Measurements from ENCODE around the gene MAST2.
A peak's percentile ranks its signal among the peaks of the same experiment; 100 is the strongest.

Gene MAST2

GRCh38 chr1:45803299-45803780, at the start of gene MAST2:
MAST2 (plus strand) TSS chr1:45803612; CDS start chr1:45803896, 284 bp downstream.
- peak; percentile 85 to 86 for DNase-seq (ENCODE audit: low read depth in 1 of 2, low spot score in 1 of 2)
- TF ChIP-seq JUND (IDR thresholded peaks at IDR 0.05; ENCODE audit: low read depth), result no peak
- in situ Hi-C loops (cut with HindIII; ENCODE audit: low pct_unique_long_range_greater_than_20kb, low sequenced_read_pairs), result no loop called here

- in situ Hi-C loops (cut with HindIII; ENCODE audit: low pct_unique_long_range_greater_than_20kb, low sequenced_read_pairs), result no loop called here
- TF ChIP-seq JUND (IDR thresholded peaks at IDR 0.05; ENCODE audit: low read depth), result no peak
- no peak for DNase-seq (ENCODE audit: low read depth in 1 of 2, low spot score in 1 of 2)
Observed at GRCh38 chr1:45755697-45756096, 47.7 kb upstream of the MAST2 start.

GRCh38 chr1:45762291-45762690, 41.1 kb upstream of the MAST2 start:
- DNase-seq (ENCODE audit: low read depth in 1 of 2, low spot score in 1 of 2), result no peak
- in situ Hi-C loops (cut with HindIII; ENCODE audit: low pct_unique_long_range_greater_than_20kb, low sequenced_read_pairs), result no loop called here
- TF ChIP-seq JUND (IDR thresholded peaks at IDR 0.05; ENCODE audit: low read depth), result no peak

- in situ Hi-C loops (cut with HindIII; ENCODE audit: low pct_unique_long_range_greater_than_20kb, low sequenced_read_pairs), result no loop called here
- no peak for DNase-seq (ENCODE audit: low read depth in 1 of 2, low spot score in 1 of 2)
- TF ChIP-seq JUND (IDR thresholded peaks at IDR 0.05; ENCODE audit: low read depth), result no peak
Observed at GRCh38 chr1:45765999-45766792, 37.2 kb upstream of the MAST2 start.

- in situ Hi-C loops (cut with HindIII; ENCODE audit: low pct_unique_long_range_greater_than_20kb, low sequenced_read_pairs), result no loop called here
- no peak for DNase-seq (ENCODE audit: low read depth in 1 of 2, low spot score in 1 of 2)
- TF ChIP-seq JUND (IDR thresholded peaks at IDR 0.05; ENCODE audit: low read depth), result no peak
Observed at GRCh38 chr1:45767035-45767434, 36.4 kb upstream of the MAST2 start.

GRCh38 chr1:45769261-45769932, 34.0 kb upstream of the MAST2 start:
- in situ Hi-C loops (cut with HindIII; ENCODE audit: low pct_unique_long_range_greater_than_20kb, low sequenced_read_pairs), result no loop called here

GRCh38 chr1:45772971-45773370, 30.4 kb upstream of the MAST2 start:
- in situ Hi-C loops (cut with HindIII; ENCODE audit: low pct_unique_long_range_greater_than_20kb, low sequenced_read_pairs), result no loop called here
- no peak for TF ChIP-seq JUND (IDR thresholded peaks at IDR 0.05; ENCODE audit: low read depth)
- no peak for DNase-seq (ENCODE audit: low read depth in 1 of 2, low spot score in 1 of 2)

More at GRCh38 chr1:45769261-45769932, 34.0 kb upstream of the MAST2 start:
- no peak for DNase-seq (ENCODE audit: low read depth in 1 of 2, low spot score in 1 of 2)
- no peak for TF ChIP-seq JUND (IDR thresholded peaks at IDR 0.05; ENCODE audit: low read depth)

- in situ Hi-C loops (cut with HindIII; ENCODE audit: low pct_unique_long_range_greater_than_20kb, low sequenced_read_pairs), result no loop called here
- DNase-seq (ENCODE audit: low read depth in 1 of 2, low spot score in 1 of 2), result no peak
Observed at GRCh38 chr1:45775794-45776193, 27.6 kb upstream of the MAST2 start.

GRCh38 chr1:45785583-45785982, 17.8 kb upstream of the MAST2 start:
- in situ Hi-C loops (cut with HindIII; ENCODE audit: low pct_unique_long_range_greater_than_20kb, low sequenced_read_pairs), result no loop called here
- no peak for DNase-seq (ENCODE audit: low read depth in 1 of 2, low spot score in 1 of 2)
- TF ChIP-seq JUND (IDR thresholded peaks at IDR 0.05; ENCODE audit: low read depth), result no peak

More at GRCh38 chr1:45775794-45776193, 27.6 kb upstream of the MAST2 start:
- no peak for TF ChIP-seq JUND (IDR thresholded peaks at IDR 0.05; ENCODE audit: low read depth)

- in situ Hi-C loops (cut with HindIII; ENCODE audit: low pct_unique_long_range_greater_than_20kb, low sequenced_read_pairs), result no loop called here
- DNase-seq (ENCODE audit: low read depth in 1 of 2, low spot score in 1 of 2), result no peak
- TF ChIP-seq JUND (IDR thresholded peaks at IDR 0.05; ENCODE audit: low read depth), result no peak
Observed at GRCh38 chr1:45787905-45788304, 15.5 kb upstream of the MAST2 start.

GRCh38 chr1:45789601-45790000, 13.8 kb upstream of the MAST2 start:
- in situ Hi-C loops (cut with HindIII; ENCODE audit: low pct_unique_long_range_greater_than_20kb, low sequenced_read_pairs), result no loop called here
- no peak for DNase-seq (ENCODE audit: low read depth in 1 of 2, low spot score in 1 of 2)

GRCh38 chr1:45792744-45793143, 10.7 kb upstream of the MAST2 start:
- no peak for TF ChIP-seq JUND (IDR thresholded peaks at IDR 0.05; ENCODE audit: low read depth)
- no peak for DNase-seq (ENCODE audit: low read depth in 1 of 2, low spot score in 1 of 2)
- in situ Hi-C loops (cut with HindIII; ENCODE audit: low pct_unique_long_range_greater_than_20kb, low sequenced_read_pairs), result no loop called here

More at GRCh38 chr1:45789601-45790000, 13.8 kb upstream of the MAST2 start:
- no peak for TF ChIP-seq JUND (IDR thresholded peaks at IDR 0.05; ENCODE audit: low read depth)

Data from T47D (cell line).